ENCODE measurements around the gene RRBP1. TPM values are rescaled to one million over a fixed set of nuclear protein-coding genes. Genes with fewer than 3 reads are reported as not detected.

The RRBP1 gene
- total and polyA plus RNA-seq, 4 experiments from 2014 or later, result 0.63 to 33.7 (median 21.0) TPM

DNA sequence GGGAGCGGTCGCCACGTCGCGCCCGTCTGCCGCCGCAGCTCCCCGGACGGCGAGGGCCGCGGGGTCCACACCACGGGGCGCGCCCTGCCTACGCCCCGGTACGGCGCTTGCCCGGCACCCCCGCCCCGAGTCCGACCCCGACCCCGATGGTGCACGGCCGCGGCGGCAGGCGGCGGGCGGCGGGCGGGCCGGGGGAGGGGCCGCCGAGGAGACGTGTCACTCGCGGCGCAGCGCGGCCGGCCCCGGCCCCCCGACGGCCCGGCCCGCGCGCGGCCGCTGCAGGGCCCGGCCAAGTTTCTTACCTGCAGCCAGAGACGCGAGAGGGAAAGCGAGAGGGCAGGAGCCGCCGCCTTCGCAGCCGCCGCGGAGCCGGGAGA, 328 bp downstream of the RRBP1 start:
- Histone ChIP-seq H3K27me3 (ENCODE audit: insufficient read depth, low read length) (no peaks in the 10 kb centered on the region), H3K27ac (ENCODE audit: low read depth, low read length) (no peak overlapping the region), H3K36me3 (ENCODE audit: insufficient read depth, low read length) (no peaks in the 10 kb centered on the region), H3K9me3 (ENCODE audit: control insufficient read depth in 1 of 2, low read length in 2 of 2) (no peaks in the 10 kb centered on the region), H3K4me1 (ENCODE audit: insufficient read depth, low read length) (peaks cover 22% of the 10 kb centered on the region), H3K4me3 (ENCODE audit: low read length in 2 of 2) (peak overlapping the region in 1 of 2 donors; percentile 79)
- peak overlapping the region in 4 of 7 donors; percentile 61 to 86 (median 79) for H3K27ac Mint-ChIP-seq
- H3K27me3 Mint-ChIP-seq, result peaks cover 15 to 19% of the 10 kb centered on the region in 2 donors
- ChIA-PET POLR2A (ENCODE audit: partially characterized antibody) (interaction anchor here (0.9 to 4.2 kb wide), 18 partner anchors 8 to 785 kb away, joined by 3 to 77 read pairs (median 3); partner anchors contain the start of genes BFSP1, DSTN, DZANK1 and KAT14), CTCF (ENCODE audit: partially characterized antibody) (interaction anchor here (0.7 to 6.3 kb wide), 39 partner anchors 8 to 789 kb away, joined by 3 to 53 read pairs (median 5); partner anchors contain the start of genes BANF2, DSTN, MGME1 and SNX5)
- peaks cover 10 to 28% (median 20%) of the 10 kb centered on the region in 4 donors for H3K4me1 Mint-ChIP-seq
- H3K4me3 Mint-ChIP-seq, result peak overlapping the region; percentile 73 to 92 (median 88)
- no peak for DNase-seq
- peaks cover 0 to 10% of the 10 kb centered on the region in 2 donors for H3K36me3 Mint-ChIP-seq
- peaks cover 0 to 7% (median under 1%) of the 10 kb centered on the region in 8 donors for H3K9me3 Mint-ChIP-seq
- intact Hi-C loops (cut with micrococcal nuclease), result loop anchor here (1.0 to 2.0 kb wide), 12 partner anchors 71 to 825 kb away; partner anchors contain the start of genes DSTN, KAT14, MGME1 and PET117

DNA sequence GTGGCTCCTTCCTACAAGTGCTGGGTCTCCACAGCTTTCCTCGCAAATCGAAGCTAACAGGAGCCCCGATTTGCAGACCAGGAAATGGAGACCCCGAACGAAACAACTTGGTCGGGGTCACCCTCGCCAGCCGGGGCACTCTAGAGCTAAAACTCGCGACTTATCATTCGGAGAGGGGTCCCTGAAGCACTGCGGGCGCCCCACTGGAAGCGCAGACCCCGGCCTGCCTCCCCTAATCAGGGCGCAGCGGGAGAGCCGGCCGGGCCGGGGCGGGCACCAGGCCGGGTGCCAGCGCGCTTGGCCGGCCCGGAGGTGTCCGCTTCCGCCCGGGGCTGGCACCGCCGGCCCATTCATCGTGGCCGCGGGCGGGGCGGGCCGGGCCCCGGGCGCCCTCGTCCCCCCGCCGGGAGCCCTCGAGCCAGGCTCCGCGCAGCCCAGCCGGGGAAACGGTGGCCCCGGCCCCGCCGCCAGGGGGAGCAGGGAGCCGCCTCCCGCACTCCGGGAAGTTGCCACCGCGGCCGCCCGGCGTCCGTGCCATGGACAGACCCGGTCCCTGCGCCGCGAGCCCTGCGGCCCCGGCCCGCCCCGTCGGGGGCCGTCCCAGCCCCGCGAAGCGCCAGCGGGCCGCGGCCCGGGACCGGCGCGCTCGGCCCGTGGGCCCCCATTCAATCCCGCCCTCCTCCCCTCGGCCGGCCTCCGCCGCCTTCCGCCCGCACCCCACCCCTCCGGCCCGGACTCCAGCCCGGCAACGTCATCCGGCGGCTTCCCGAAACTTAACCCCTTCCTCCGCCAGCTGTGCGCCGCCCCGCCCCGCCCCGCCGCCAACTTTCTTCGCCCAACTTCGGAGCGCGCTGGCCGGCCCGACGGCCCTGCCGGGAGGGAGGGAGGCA, 961 bp downstream of the RRBP1 start:
- H3K27me3 Mint-ChIP-seq, result peaks cover 10 to 14% of the 10 kb centered on the region in 2 donors
- peaks cover 0 to 2% (median 0%) of the 10 kb centered on the region in 8 donors for H3K9me3 Mint-ChIP-seq
- peak overlapping the region; percentile 13 to 90 (median 72) for H3K27ac Mint-ChIP-seq
- peaks cover 12 to 28% (median 20%) of the 10 kb centered on the region in 4 donors for H3K4me1 Mint-ChIP-seq
- Histone ChIP-seq H3K36me3 (ENCODE audit: insufficient read depth, low read length) (no peaks in the 10 kb centered on the region), H3K27ac (ENCODE audit: low read depth, low read length) (peak overlapping the region; percentile 45), H3K4me1 (ENCODE audit: insufficient read depth, low read length) (peaks cover 22% of the 10 kb centered on the region), H3K9me3 (ENCODE audit: control insufficient read depth in 1 of 2, low read length in 2 of 2) (no peaks in the 10 kb centered on the region), H3K4me3 (ENCODE audit: low read length in 2 of 2) (peak overlapping the region in 1 of 2 donors; percentile 39), H3K27me3 (ENCODE audit: insufficient read depth, low read length) (no peaks in the 10 kb centered on the region)
- peaks cover 0 to 11% of the 10 kb centered on the region in 2 donors for H3K36me3 Mint-ChIP-seq
- peak overlapping the region; percentile 74 to 90 (median 84) for H3K4me3 Mint-ChIP-seq
- intact Hi-C loops (cut with micrococcal nuclease), result loop anchor here (1.0 kb wide), 1 partner anchor 315 kb away; no protein-coding TSS in a partner anchor
- CTCF ChIA-PET (ENCODE audit: partially characterized antibody), result interaction anchor here (0.9 to 6.3 kb wide), 21 partner anchors 7 to 316 kb away, joined by 3 to 53 read pairs (median 8); partner anchors contain the start of genes BANF2, DSTN, MGME1 and SNX5
- DNase-seq, result peak; percentile 71 to 80 (median 73)
- POLR2A ChIA-PET (ENCODE audit: partially characterized antibody), result interaction anchor here (0.7 to 4.2 kb wide), 11 partner anchors 10 to 607 kb away, joined by 3 to 77 read pairs (median 6); partner anchors contain the start of genes DSTN, KAT14, MGME1 and PET117

DNA sequence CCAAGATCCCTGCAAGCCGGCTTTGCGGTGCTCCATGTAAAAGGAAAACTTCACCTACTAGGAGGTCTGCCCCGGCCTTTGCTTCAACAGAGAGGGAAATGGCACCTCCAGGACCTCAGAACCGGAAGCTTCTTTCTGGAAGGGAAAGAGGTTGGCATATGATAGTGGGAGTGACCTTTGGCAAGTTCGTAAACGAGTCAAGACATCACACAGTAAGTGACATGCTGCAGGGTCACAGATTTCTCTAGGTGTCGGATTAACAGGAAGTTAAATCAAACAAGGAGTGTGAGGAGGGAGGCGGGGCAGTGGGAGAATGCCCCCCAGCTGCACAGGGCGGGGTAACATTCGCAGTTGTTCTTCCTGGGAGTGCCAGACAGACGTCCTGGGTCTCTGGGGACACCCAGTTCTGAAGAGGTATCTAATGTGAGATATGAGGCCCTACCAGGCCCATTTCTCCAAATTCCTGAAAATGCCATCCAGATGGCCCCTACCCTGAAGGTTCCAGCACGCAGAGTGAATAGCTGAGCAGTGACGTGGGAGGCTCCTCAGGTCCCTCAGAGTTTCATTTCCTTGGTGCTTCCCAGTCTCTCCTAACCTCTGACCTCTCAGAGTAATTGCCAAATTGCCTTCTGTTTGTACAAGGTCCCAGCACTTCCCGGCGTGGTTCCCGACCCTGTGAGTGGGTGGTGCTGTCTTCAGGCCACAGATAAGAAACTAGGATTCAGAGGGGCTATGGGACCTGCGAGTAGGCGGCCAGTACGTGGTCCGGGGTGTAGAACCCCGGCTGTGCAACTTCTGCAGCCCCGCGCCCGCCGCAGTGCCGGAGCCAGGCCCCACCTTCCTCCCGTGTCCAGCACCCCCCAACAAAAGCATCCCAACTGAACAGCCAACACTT, 1.9 kb downstream of the RRBP1 start:
- Histone ChIP-seq H3K27ac (ENCODE audit: low read depth, low read length) (peak overlapping the region; percentile 45), H3K4me3 (ENCODE audit: low read length in 2 of 2) (peak overlapping the region in 1 of 2 donors; percentile 19), H3K36me3 (ENCODE audit: insufficient read depth, low read length) (no peaks in the 10 kb centered on the region), H3K27me3 (ENCODE audit: insufficient read depth, low read length) (no peaks in the 10 kb centered on the region), H3K9me3 (ENCODE audit: control insufficient read depth in 1 of 2, low read length in 2 of 2) (no peaks in the 10 kb centered on the region), H3K4me1 (ENCODE audit: insufficient read depth, low read length) (peaks cover 22% of the 10 kb centered on the region)
- ChIA-PET POLR2A (ENCODE audit: partially characterized antibody) (interaction anchor here (0.5 to 4.2 kb wide), 5 partner anchors 14 to 316 kb away, joined by 3 to 77 read pairs (median 3); partner anchors contain the start of genes DSTN, MGME1 and SNX5), CTCF (ENCODE audit: partially characterized antibody) (interaction anchor here (0.6 to 6.3 kb wide), 12 partner anchors 11 to 317 kb away, joined by 3 to 53 read pairs (median 6); no protein-coding TSS in a partner anchor)
- Mint-ChIP-seq H3K4me1 (peaks cover 12 to 32% (median 24%) of the 10 kb centered on the region in 4 donors), H3K27me3 (peaks cover 7 to 10% of the 10 kb centered on the region in 2 donors), H3K9me3 (no peaks in the 10 kb centered on the region), H3K4me3 (peak overlapping the region; percentile 74 to 90 (median 84)), H3K36me3 (peaks cover 0 to 12% of the 10 kb centered on the region in 2 donors), H3K27ac (peak overlapping the region; percentile 50 to 90 (median 74))
- intact Hi-C loops (cut with micrococcal nuclease), result no loop called here
- DNase-seq, result no peak

DNA sequence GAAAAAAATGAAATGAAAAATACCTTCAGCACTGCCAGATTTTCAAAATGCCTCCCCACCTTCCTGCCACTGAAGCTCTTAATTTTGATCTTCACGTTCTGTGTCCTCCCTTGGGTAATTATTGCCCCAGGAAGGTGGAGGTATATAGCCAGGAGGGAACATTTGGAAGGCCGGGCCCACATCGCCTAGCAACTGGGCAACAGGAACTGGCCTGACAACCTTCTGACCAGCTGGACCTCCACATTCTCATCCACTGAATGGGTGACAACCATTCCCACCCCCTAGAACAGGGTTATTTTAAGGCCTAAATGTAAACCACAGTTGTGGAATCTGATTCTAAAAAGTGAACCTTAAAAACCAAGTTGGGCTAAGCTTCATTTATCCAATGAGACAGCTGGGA, 3.2 kb downstream of the RRBP1 start:
- POLR2A ChIA-PET (ENCODE audit: partially characterized antibody), result no interaction called here
- H3K27ac ChIP-seq (ENCODE audit: low read depth, low read length), result no peak overlapping the region
- no peak overlapping the region for H3K4me3 Mint-ChIP-seq
- no peaks in the 10 kb centered on the region for H3K9me3 ChIP-seq (ENCODE audit: control insufficient read depth in 1 of 2, low read length in 2 of 2)
- peaks cover 22% of the 10 kb centered on the region for H3K4me1 ChIP-seq (ENCODE audit: insufficient read depth, low read length)
- no peaks in the 10 kb centered on the region for H3K27me3 ChIP-seq (ENCODE audit: insufficient read depth, low read length)
- H3K36me3 Mint-ChIP-seq, result peaks cover 0 to 12% of the 10 kb centered on the region in 2 donors
- CTCF ChIA-PET (ENCODE audit: partially characterized antibody), result interaction anchor here (1.0 to 6.3 kb wide), 4 partner anchors 107 to 318 kb away, joined by 5 to 53 read pairs (median 14); no protein-coding TSS in a partner anchor
- H3K36me3 ChIP-seq (ENCODE audit: insufficient read depth, low read length), result no peaks in the 10 kb centered on the region
- intact Hi-C loops (cut with micrococcal nuclease), result no loop called here
- peaks cover 2 to 5% of the 10 kb centered on the region in 2 donors for H3K27me3 Mint-ChIP-seq
- no peaks in the 10 kb centered on the region for H3K9me3 Mint-ChIP-seq
- H3K4me1 Mint-ChIP-seq, result peaks cover 16 to 36% (median 26%) of the 10 kb centered on the region in 4 donors
- no peak for DNase-seq
- peak overlapping the region in 2 of 7 donors; percentile 62 to 90 for H3K27ac Mint-ChIP-seq
- H3K4me3 ChIP-seq (ENCODE audit: low read length in 2 of 2), result no peak overlapping the region

DNA sequence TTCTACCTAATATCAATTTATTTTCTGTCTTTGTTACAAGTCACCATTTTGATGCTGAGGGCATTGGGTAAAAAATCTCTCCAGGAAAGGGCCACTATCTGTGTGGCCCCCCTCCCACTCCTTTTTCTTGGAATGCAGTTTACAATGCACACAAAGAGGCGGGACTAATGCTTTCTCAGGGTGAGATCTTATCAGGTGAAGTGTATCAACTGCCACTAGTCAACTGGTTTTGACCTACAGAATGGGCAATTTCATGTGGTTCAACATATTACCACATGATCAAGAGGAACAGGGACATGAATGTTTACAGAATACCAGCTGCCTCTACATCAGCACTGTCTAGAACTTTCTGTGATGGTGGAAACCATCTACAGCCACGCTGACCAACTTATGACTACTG, 3.7 kb downstream of the RRBP1 start:
- no peak overlapping the region for H3K27ac Mint-ChIP-seq
- no peaks in the 10 kb centered on the region for H3K27me3 ChIP-seq (ENCODE audit: insufficient read depth, low read length)
- H3K4me1 Mint-ChIP-seq, result peaks cover 16 to 36% (median 27%) of the 10 kb centered on the region in 4 donors
- peaks cover 21% of the 10 kb centered on the region for H3K4me1 ChIP-seq (ENCODE audit: insufficient read depth, low read length)
- ChIA-PET POLR2A (ENCODE audit: partially characterized antibody) (no interaction called here), CTCF (ENCODE audit: partially characterized antibody) (interaction anchor here (1.0 to 6.3 kb wide), 3 partner anchors 174 to 319 kb away, joined by 5 to 53 read pairs (median 19); no protein-coding TSS in a partner anchor)
- H3K9me3 Mint-ChIP-seq, result no peaks in the 10 kb centered on the region
- no peak overlapping the region for H3K4me3 Mint-ChIP-seq
- H3K27ac ChIP-seq (ENCODE audit: low read depth, low read length), result no peak overlapping the region
- H3K4me3 ChIP-seq (ENCODE audit: low read length in 2 of 2), result no peak overlapping the region
- peaks cover 2 to 3% of the 10 kb centered on the region in 2 donors for H3K27me3 Mint-ChIP-seq
- intact Hi-C loops (cut with micrococcal nuclease), result no loop called here
- peaks cover 0 to 12% of the 10 kb centered on the region in 2 donors for H3K36me3 Mint-ChIP-seq
- H3K9me3 ChIP-seq (ENCODE audit: control insufficient read depth in 1 of 2, low read length in 2 of 2), result no peaks in the 10 kb centered on the region
- no peak for DNase-seq
- H3K36me3 ChIP-seq (ENCODE audit: insufficient read depth, low read length), result no peaks in the 10 kb centered on the region

DNA sequence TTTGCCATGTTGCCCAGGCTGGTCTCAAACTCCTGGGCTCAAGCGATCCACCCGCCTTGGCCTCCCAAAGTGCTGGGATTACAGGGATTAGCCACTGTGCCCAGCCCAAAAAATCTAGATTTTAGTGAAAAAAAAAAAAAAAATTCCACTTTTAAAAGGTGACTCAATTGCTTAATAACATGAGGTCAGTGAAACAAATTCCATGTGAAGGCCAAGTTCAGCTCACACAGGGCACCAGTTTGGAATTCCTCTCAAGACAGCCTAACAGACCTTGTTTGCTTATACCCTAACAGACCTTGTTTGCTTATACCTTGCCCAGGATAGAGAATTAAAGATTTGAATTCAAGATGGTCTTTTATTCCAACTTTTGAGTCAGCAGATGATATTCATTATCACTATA, 5.1 kb downstream of the RRBP1 start:
- ChIA-PET POLR2A (ENCODE audit: partially characterized antibody) (no interaction called here), CTCF (ENCODE audit: partially characterized antibody) (interaction anchor here (1.0 kb wide), 1 partner anchor 320 kb away, joined by 3 read pairs; no protein-coding TSS in a partner anchor)
- H3K4me1 Mint-ChIP-seq, result peaks cover 11 to 30% (median 22%) of the 10 kb centered on the region in 4 donors
- H3K4me1 ChIP-seq (ENCODE audit: insufficient read depth, low read length), result peaks cover 14% of the 10 kb centered on the region
- intact Hi-C loops (cut with micrococcal nuclease), result no loop called here
- H3K27me3 ChIP-seq (ENCODE audit: insufficient read depth, low read length), result no peaks in the 10 kb centered on the region
- DNase-seq, result no peak
- H3K4me3 ChIP-seq (ENCODE audit: low read length in 2 of 2), result no peak overlapping the region
- H3K36me3 ChIP-seq (ENCODE audit: insufficient read depth, low read length), result no peaks in the 10 kb centered on the region
- H3K27ac ChIP-seq (ENCODE audit: low read depth, low read length), result no peak overlapping the region
- H3K36me3 Mint-ChIP-seq, result peaks cover 0 to 10% of the 10 kb centered on the region in 2 donors
- H3K27ac Mint-ChIP-seq, result no peak overlapping the region
- H3K9me3 ChIP-seq (ENCODE audit: control insufficient read depth in 1 of 2, low read length in 2 of 2), result no peaks in the 10 kb centered on the region
- H3K4me3 Mint-ChIP-seq, result no peak overlapping the region
- H3K9me3 Mint-ChIP-seq, result no peaks in the 10 kb centered on the region
- no peaks in the 10 kb centered on the region for H3K27me3 Mint-ChIP-seq

All from CD4-positive, alpha-beta memory T cell (primary cell).